IMR-90 (cell line): ENCODE data around the gene TENT4B. TPM values are rescaled to one million over a fixed set of nuclear protein-coding genes. Genes with fewer than 3 reads are reported as not detected.

Experiments
- ATAC-seq: fragments of 200-7000 bp; cut with Tn5 transposase; 2 replicates; pipeline ENCODE4 v1.9.1; 2020; ENCODE audit warnings: low read depth, mild to moderate bottlenecking, moderate library complexity
- BruUV-seq: library from RNA; stranded (reverse); fragments of 400-500 nt; replicated peaks from 2 replicates; lab custom pipeline; 2021; lab: Mats Ljungman, UMichigan
- CTCF ChIA-PET: fragments of 300-600 bp; formaldehyde crosslinking; extraction: SDS; loops from one replicate; lab custom pipeline; 2021; ENCODE audit warnings: antibody characterized with exemption; lab: Yijun Ruan, JAX
- POLR2A ChIA-PET: fragments of 300-600 bp; sonication (Branson Sonifier 250); formaldehyde crosslinking; loops from one replicate; lab custom pipeline; 2022; ENCODE audit warnings: antibody characterized with exemption; ENCODE audit not compliant: unreplicated experiment; lab: Charles Lee
- DNase-seq: peaks from one replicate; pipeline ENCODE4 v3.0.0; 2013
- H2AFZ ChIP-seq: replicated peaks from 2 replicates; pipeline ENCODE3; 2013; ENCODE audit warnings: low read length, mild to moderate bottlenecking; ENCODE audit not compliant: poor library complexity
- H2AK5ac ChIP-seq: 2 replicates; pipeline ENCODE4 v1.6.1; 2013; ENCODE audit warnings: low read depth, low read length, inconsistent platforms
- H2AK9ac ChIP-seq: replicated peaks from 2 replicates; pipeline ENCODE3; 2013; ENCODE audit warnings: mild to moderate bottlenecking, low read depth, low read length, moderate library complexity; ENCODE audit not compliant: poor library complexity
- H2BK120ac ChIP-seq: 2 replicates; pipeline ENCODE4 v1.6.1; 2013; ENCODE audit warnings: low read depth, low read length, inconsistent platforms
- H2BK15ac ChIP-seq: 3 replicates; pipeline ENCODE4 v1.6.1; 2013; ENCODE audit warnings: low read depth, low read length, inconsistent platforms
- H2BK20ac ChIP-seq: 2 replicates; pipeline ENCODE4 v1.6.1; 2013; ENCODE audit warnings: low read depth, mild to moderate bottlenecking, inconsistent platforms, low read length, moderate library complexity
- H2BK5ac ChIP-seq: 2 replicates; pipeline ENCODE4 v1.6.1; 2013; ENCODE audit warnings: mild to moderate bottlenecking, low read depth, low read length, inconsistent platforms; ENCODE audit not compliant: poor library complexity, severe bottlenecking
- H3K14ac ChIP-seq: replicated peaks from 2 replicates; pipeline ENCODE4 v1.6.1; 2013; ENCODE audit warnings: low read depth, low read length, inconsistent platforms
- H3K18ac ChIP-seq: 2 replicates; pipeline ENCODE4 v1.6.1; 2013; ENCODE audit warnings: low read depth, low read length, control low read depth
- H3K23ac ChIP-seq: 2 replicates; pipeline ENCODE4 v1.6.1; 2013; ENCODE audit warnings: low read depth, low read length, inconsistent platforms
- H3K27ac ChIP-seq: 2 replicates; pipeline ENCODE4 v1.5.1; 2013; ENCODE audit warnings: mild to moderate bottlenecking, control low read depth, low read length; ENCODE audit not compliant: insufficient read depth
- H3K27me3 ChIP-seq: 2 replicates; pipeline ENCODE4 v1.6.1; 2013; ENCODE audit warnings: low read length; ENCODE audit not compliant: control insufficient read depth, insufficient read depth
- H3K36me3 ChIP-seq: 2 replicates; pipeline ENCODE4 v1.6.1; 2013; ENCODE audit warnings: low read length, mixed read lengths; ENCODE audit not compliant: control insufficient read depth, insufficient read depth
- H3K4ac ChIP-seq: 2 replicates; pipeline ENCODE4 v1.6.1; 2013; ENCODE audit warnings: low read depth, low read length, inconsistent platforms
- H3K4me1 ChIP-seq: 2 replicates; pipeline ENCODE4 v1.6.1; 2013; ENCODE audit warnings: low read length, mixed read lengths; ENCODE audit not compliant: control insufficient read depth, insufficient read depth
- H3K4me2 ChIP-seq: 2 replicates; pipeline ENCODE4 v1.6.1; 2013; ENCODE audit warnings: low read depth, mild to moderate bottlenecking, control low read depth, low read length, moderate library complexity
- H3K4me3 ChIP-seq: 2 replicates; pipeline ENCODE4 v1.5.1; 2013; ENCODE audit warnings: low read depth, mild to moderate bottlenecking, control low read depth, low read length, moderate library complexity; ENCODE audit not compliant: insufficient read depth
- H3K56ac ChIP-seq: 2 replicates; pipeline ENCODE4 v1.6.1; 2013; ENCODE audit warnings: low read length, inconsistent platforms; ENCODE audit not compliant: insufficient read depth; ENCODE audit errors: extremely low read depth
- H3K79me1 ChIP-seq, 2 experiments: 2 replicates each; pipeline ENCODE4 v1.6.1; 2013; ENCODE audit warnings: low read length in 2 of 2, inconsistent platforms in 1 of 2, low read depth in 1 of 2
- H3K9ac ChIP-seq: 2 replicates; pipeline ENCODE4 v1.6.1; 2013; ENCODE audit warnings: low read depth, low read length, control low read depth
- H3K9me1 ChIP-seq: 2 replicates; pipeline ENCODE4 v1.6.1; 2013; ENCODE audit warnings: low read length, inconsistent platforms; ENCODE audit not compliant: insufficient read depth
- H3K9me3 ChIP-seq: 2 replicates; pipeline ENCODE4 v1.6.1; 2013; ENCODE audit warnings: low read length; ENCODE audit not compliant: control insufficient read depth, insufficient read depth
- H4K20me1 ChIP-seq: 2 replicates; pipeline ENCODE4 v1.6.1; 2013; ENCODE audit warnings: low read length, inconsistent platforms; ENCODE audit not compliant: insufficient read depth
- H4K5ac ChIP-seq: 2 replicates; pipeline ENCODE4 v1.6.1; 2013; ENCODE audit warnings: mild to moderate bottlenecking, low read depth, low read length, control low read depth
- H4K8ac ChIP-seq, 2 experiments: 2 replicates each; pipeline ENCODE4 v1.6.1; 2013; ENCODE audit warnings: low read depth in 2 of 2, low read length in 2 of 2, control low read depth in 1 of 2, inconsistent platforms in 1 of 2
- H4K91ac ChIP-seq: 2 replicates; pipeline ENCODE4 v1.6.1; 2013; ENCODE audit warnings: low read depth, low read length, inconsistent platforms; ENCODE audit not compliant: insufficient read depth
- BHLHE40 ChIP-seq: fragments of 150-350 bp; IDR thresholded peaks from 2 replicates; pipeline ENCODE4 v1.6.1; 2016; ENCODE audit warnings: mild to moderate bottlenecking, low read depth, low read length
- RCOR1 ChIP-seq: IDR thresholded peaks from 2 replicates; pipeline ENCODE4 v1.6.1; 2012; ENCODE audit warnings: mild to moderate bottlenecking, low read length, improper control_type of control experiment; ENCODE audit not compliant: insufficient replicate concordance
- WGBS, 2 experiments: methylation state at CpG; one replicate each; pipeline versions ENCODE4 v1.1.5 to v1.1.7; 2013; ENCODE audit warnings: missing lambda C conversion rate in 2 of 2; ENCODE audit not compliant: insufficient read length in 1 of 2; ENCODE audit errors: extremely low coverage in 2 of 2; 5-methylcytosine and 5-hydroxymethylcytosine counted together
- dilution Hi-C: fragments of 300-500 bp; cut with HindIII; formaldehyde crosslinking; loops from one replicate; pipeline ENCODE4 v1.14.3; 2018; ENCODE audit warnings: low sequenced_read_pairs; ENCODE audit not compliant: unreplicated experiment
- in situ Hi-C: fragments of 300-500 bp; cut with MboI; formaldehyde crosslinking; loops from 3 replicates; pipeline ENCODE4 v1.14.3; 2019; ENCODE audit warnings: low sequenced_read_pairs, inconsistent platforms, mixed read lengths
- intact Hi-C: fragments of 100-400 bp; cut with micrococcal nuclease; formaldehyde crosslinking; loops from 2 replicates; pipeline ENCODE4 v1.10.0; 2022
- polyA plus RNA-seq, 3 experiments: library from polyadenylated mRNA; depleted of rRNA; stranded (reverse); fragments of >200 nt; gene quantifications; 2 replicates each; pipeline ENCODE4 v1.2.3, GENCODE V29; 2012; ENCODE audit warnings: low replicate concordance in 1 of 3
- total RNA-seq: library from RNA; depleted of rRNA; stranded (reverse); fragments of >200 nt; gene quantifications from 2 replicates; pipeline ENCODE4 v1.2.3, GENCODE V29; 2012
- TF ChIP-seq, protein P1 (sequence below): fragments of 150-350 bp; IDR thresholded peaks from 2 replicates; pipeline ENCODE4 v1.6.1; 2017; ENCODE audit warnings: mild to moderate bottlenecking, antibody characterized with exemption, low read length, low read depth
- TF ChIP-seq, protein P2 (sequence below): fragments of 150-350 bp; IDR thresholded peaks from 2 replicates; pipeline ENCODE4 v1.6.1; 2016; ENCODE audit warnings: low read depth, mild to moderate bottlenecking, low read length, moderate library complexity, borderline replicate concordance
- TF ChIP-seq, protein P3 (sequence below): conservative IDR thresholded peaks from 2 replicates; pipeline ENCODE4 v1.5.1; 2012; ENCODE audit warnings: mild to moderate bottlenecking, low read depth, low read length, improper control_type of control experiment

The TENT4B gene
- total and polyA plus RNA-seq, 2 of the 4 experiments (the other 2 are of a cell fraction), result 4.1 to 7.0 TPM

DNA sequence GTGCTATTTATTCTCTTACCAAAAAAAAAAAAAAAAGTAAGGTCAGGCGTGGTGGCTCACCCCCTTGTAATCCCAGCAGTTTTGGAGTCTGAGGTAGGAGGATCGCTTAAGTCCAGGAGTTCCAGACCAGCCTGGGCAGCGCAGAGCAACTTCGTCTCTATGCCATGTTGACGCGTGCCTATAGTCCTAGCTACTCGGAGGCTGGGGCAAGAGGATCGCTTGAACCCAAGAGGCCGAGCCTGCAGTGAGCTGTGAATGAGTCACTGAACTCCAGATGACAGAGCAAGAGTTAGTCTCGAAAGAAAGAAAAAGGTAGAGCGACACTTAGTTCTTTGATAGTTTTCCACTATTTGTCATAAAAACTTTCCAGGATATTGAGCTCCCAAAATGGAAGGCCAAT is 1.4 kb upstream of the TENT4B start:
- Histone ChIP-seq H3K79me1 (peaks cover 0 to 25% of the 10 kb centered on the region in 2 experiments; a peak in 3 of 4 replicates), H3K4ac (0 out of 2 replicates have a peak overlapping the region, but pooled peaks have one; percentile 17), H2BK15ac (no peak overlapping the region), H2BK5ac (no peak overlapping the region), H2AK9ac (no peak overlapping the region), H3K4me3 (no peak overlapping the region), H3K36me3 (no peaks in the 10 kb centered on the region), H2AFZ (peak overlapping the region; percentile 38), H3K56ac (no peak overlapping the region), H3K4me1 (peaks cover 6% of the 10 kb centered on the region), H2BK20ac (no peak overlapping the region; the same call in 1 of the 2 replicates), H4K20me1 (peaks cover 27% of the 10 kb centered on the region), H3K27me3 (no peaks in the 10 kb centered on the region), H4K8ac (peak overlapping the region; percentile 66 to 98; a peak in 3 of 4 replicates), H4K5ac (no peak overlapping the region), H3K4me2 (0 out of 2 replicates have a peak overlapping the region, but pooled peaks have one; percentile 71), H3K27ac (no peak overlapping the region), H3K9me3 (no peaks in the 10 kb centered on the region), H2BK120ac (no peak overlapping the region), H3K9me1 (peaks cover 6% of the 10 kb centered on the region; the same call in 1 of the 2 replicates), H4K91ac (no peak overlapping the region), H3K18ac (no peak overlapping the region), H3K9ac (0 out of 2 replicates have a peak overlapping the region, but pooled peaks have one; percentile 97), H2AK5ac (no peak overlapping the region), H3K23ac (peak overlapping the region; percentile 33; the same call in 1 of the 2 replicates), H3K14ac (no peak overlapping the region)
- ChIA-PET CTCF (interaction anchor here (0.7 kb wide), 1 partner anchor 11 kb away, joined by 4 read pairs; no protein-coding TSS in a partner anchor), POLR2A (no interaction called here)
- intact Hi-C loops, result loop anchor here (2.0 to 10.0 kb wide), 2 partner anchors 85 to 593 kb away; partner anchors contain the start of gene CYLD
- dilution Hi-C loops, result no loop called here
- TF ChIP-seq BHLHE40 (no peak), RCOR1 (no peak)
- TF ChIP-seq, protein P1, sequence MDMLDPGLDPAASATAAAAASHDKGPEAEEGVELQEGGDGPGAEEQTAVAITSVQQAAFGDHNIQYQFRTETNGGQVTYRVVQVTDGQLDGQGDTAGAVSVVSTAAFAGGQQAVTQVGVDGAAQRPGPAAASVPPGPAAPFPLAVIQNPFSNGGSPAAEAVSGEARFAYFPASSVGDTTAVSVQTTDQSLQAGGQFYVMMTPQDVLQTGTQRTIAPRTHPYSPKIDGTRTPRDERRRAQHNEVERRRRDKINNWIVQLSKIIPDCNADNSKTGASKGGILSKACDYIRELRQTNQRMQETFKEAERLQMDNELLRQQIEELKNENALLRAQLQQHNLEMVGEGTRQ, result no peak
- TF ChIP-seq, protein P2, sequence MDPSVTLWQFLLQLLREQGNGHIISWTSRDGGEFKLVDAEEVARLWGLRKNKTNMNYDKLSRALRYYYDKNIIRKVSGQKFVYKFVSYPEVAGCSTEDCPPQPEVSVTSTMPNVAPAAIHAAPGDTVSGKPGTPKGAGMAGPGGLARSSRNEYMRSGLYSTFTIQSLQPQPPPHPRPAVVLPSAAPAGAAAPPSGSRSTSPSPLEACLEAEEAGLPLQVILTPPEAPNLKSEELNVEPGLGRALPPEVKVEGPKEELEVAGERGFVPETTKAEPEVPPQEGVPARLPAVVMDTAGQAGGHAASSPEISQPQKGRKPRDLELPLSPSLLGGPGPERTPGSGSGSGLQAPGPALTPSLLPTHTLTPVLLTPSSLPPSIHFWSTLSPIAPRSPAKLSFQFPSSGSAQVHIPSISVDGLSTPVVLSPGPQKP, result no peak
- TF ChIP-seq, protein P3, sequence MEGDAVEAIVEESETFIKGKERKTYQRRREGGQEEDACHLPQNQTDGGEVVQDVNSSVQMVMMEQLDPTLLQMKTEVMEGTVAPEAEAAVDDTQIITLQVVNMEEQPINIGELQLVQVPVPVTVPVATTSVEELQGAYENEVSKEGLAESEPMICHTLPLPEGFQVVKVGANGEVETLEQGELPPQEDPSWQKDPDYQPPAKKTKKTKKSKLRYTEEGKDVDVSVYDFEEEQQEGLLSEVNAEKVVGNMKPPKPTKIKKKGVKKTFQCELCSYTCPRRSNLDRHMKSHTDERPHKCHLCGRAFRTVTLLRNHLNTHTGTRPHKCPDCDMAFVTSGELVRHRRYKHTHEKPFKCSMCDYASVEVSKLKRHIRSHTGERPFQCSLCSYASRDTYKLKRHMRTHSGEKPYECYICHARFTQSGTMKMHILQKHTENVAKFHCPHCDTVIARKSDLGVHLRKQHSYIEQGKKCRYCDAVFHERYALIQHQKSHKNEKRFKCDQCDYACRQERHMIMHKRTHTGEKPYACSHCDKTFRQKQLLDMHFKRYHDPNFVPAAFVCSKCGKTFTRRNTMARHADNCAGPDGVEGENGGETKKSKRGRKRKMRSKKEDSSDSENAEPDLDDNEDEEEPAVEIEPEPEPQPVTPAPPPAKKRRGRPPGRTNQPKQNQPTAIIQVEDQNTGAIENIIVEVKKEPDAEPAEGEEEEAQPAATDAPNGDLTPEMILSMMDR, result no peak
- no TSS peak for BruUV-seq
- in situ Hi-C loops, result no loop called here
- DNase-seq, result no peak
- WGBS, 2 experiments, result 90% methylated on average over 6 of the region's 11 CpGs; no CpG with 5 or more reads in 1 of the 2 experiments
- no peak for ATAC-seq
